ENCODE measurements around the gene WFDC5.
"Not testable (repeated sequence)": the region's sequence is repeated elsewhere in the genome, so short reads cannot be mapped to it uniquely, and the experiment has no call there.

WFDC5 gene

GRCh38 chr20:45066372-45066771, 48.6 kb downstream of the WFDC5 start:
- H3K36me3 ChIP-seq (ENCODE audit: low read length), result peaks cover 53% of the 10 kb centered on the region
- no peak overlapping the region for H2AFZ ChIP-seq (ENCODE audit: low read depth, low read length, severe bottlenecking)
- H3K79me2 ChIP-seq (ENCODE audit: insufficient read depth, low read length), result peaks cover 86% of the 10 kb centered on the region
- no peak overlapping the region for H3K9ac ChIP-seq (ENCODE audit: low read length)
- no peak overlapping the region for H3K4me2 ChIP-seq (ENCODE audit: low read depth, low read length, poor library complexity, severe bottlenecking)
- H3K27me3 ChIP-seq (ENCODE audit: low read length), result no peaks in the 10 kb centered on the region
- H3K27ac ChIP-seq (ENCODE audit: low read depth, low read length), result no peak overlapping the region
- H3F3A ChIP-seq (ENCODE audit: insufficient read depth), result peaks cover 8% of the 10 kb centered on the region; the same call in 1 of the 2 replicates
- no peaks in the 10 kb centered on the region for H4K20me1 ChIP-seq (ENCODE audit: low read depth, low read length)
- H3K9me2 ChIP-seq (replicated peaks; ENCODE audit: insufficient read depth, low read length), result no peaks in the 10 kb centered on the region
- H3K4me3 ChIP-seq (ENCODE audit: insufficient read depth, low read length, poor library complexity, severe bottlenecking), result no peak overlapping the region
- TF ChIP-seq, protein P1, sequence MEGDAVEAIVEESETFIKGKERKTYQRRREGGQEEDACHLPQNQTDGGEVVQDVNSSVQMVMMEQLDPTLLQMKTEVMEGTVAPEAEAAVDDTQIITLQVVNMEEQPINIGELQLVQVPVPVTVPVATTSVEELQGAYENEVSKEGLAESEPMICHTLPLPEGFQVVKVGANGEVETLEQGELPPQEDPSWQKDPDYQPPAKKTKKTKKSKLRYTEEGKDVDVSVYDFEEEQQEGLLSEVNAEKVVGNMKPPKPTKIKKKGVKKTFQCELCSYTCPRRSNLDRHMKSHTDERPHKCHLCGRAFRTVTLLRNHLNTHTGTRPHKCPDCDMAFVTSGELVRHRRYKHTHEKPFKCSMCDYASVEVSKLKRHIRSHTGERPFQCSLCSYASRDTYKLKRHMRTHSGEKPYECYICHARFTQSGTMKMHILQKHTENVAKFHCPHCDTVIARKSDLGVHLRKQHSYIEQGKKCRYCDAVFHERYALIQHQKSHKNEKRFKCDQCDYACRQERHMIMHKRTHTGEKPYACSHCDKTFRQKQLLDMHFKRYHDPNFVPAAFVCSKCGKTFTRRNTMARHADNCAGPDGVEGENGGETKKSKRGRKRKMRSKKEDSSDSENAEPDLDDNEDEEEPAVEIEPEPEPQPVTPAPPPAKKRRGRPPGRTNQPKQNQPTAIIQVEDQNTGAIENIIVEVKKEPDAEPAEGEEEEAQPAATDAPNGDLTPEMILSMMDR (IDR thresholded peaks at IDR 0.05; ENCODE audit: insufficient read depth, low read length, poor library complexity, severe bottlenecking), result no peak
- TF ChIP-seq EZH2phosphoT487 (conservative IDR thresholded peaks at IDR 0.05; ENCODE audit: low read length), result no peak
- no peaks in the 10 kb centered on the region for H3K9me3 ChIP-seq (ENCODE audit: insufficient read depth, low read length)

DNA sequence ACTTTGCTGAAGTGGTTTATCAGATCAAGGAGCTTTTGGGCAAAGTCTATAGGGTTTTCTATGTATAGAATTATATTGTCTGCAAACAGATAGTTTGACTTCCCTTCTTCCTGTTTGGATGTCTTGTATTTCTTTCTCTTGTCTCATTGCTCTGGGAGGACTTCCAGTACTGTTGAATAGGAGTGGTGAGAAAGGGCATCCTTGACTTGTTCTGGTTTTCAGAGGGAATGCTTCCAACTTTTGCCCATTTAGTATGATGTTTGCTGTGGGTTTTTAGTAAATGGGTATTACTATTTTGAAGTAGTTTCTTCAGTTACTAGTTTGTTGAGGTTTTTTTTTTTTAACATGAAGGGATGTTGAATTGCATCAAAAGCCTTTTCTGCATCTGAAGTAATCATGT, 50.2 kb downstream of the WFDC5 start:
- Histone ChIP-seq H3K36me3 (ENCODE audit: low read length) (peaks cover 53% of the 10 kb centered on the region), H3K9ac (ENCODE audit: low read length) (no peak overlapping the region), H2AFZ (ENCODE audit: low read depth, low read length, severe bottlenecking) (no peak overlapping the region), H3K9me3 (ENCODE audit: insufficient read depth, low read length) (no peaks in the 10 kb centered on the region), H3K27ac (ENCODE audit: low read depth, low read length) (peak overlapping the region; percentile 61), H3K9me2 (replicated peaks; ENCODE audit: insufficient read depth, low read length) (no peaks in the 10 kb centered on the region), H4K20me1 (ENCODE audit: low read depth, low read length) (no peaks in the 10 kb centered on the region), H3K27me3 (ENCODE audit: low read length) (no peaks in the 10 kb centered on the region), H3K79me2 (ENCODE audit: insufficient read depth, low read length) (peaks cover 82% of the 10 kb centered on the region), H3K4me3 (ENCODE audit: insufficient read depth, low read length, poor library complexity, severe bottlenecking) (no peak overlapping the region), H3F3A (ENCODE audit: insufficient read depth) (peaks cover 22% of the 10 kb centered on the region), H3K4me2 (ENCODE audit: low read depth, low read length, poor library complexity, severe bottlenecking) (peak overlapping the region; percentile 66)
- TF ChIP-seq EZH2phosphoT487 (conservative IDR thresholded peaks at IDR 0.05; ENCODE audit: low read length), result no peak
- TF ChIP-seq, protein P1 (IDR thresholded peaks at IDR 0.05; ENCODE audit: insufficient read depth, low read length, poor library complexity, severe bottlenecking), result no peak

GRCh38 chr20:45063107-45063506, 51.9 kb downstream of the WFDC5 start:
- not testable (repeated sequence) for H3K9ac ChIP-seq (ENCODE audit: low read length); H2AFZ ChIP-seq (ENCODE audit: low read depth, low read length, severe bottlenecking); H3K9me3 ChIP-seq (ENCODE audit: insufficient read depth, low read length); H4K20me1 ChIP-seq (ENCODE audit: low read depth, low read length); H3K27me3 ChIP-seq (ENCODE audit: low read length); H3K9me2 ChIP-seq (replicated peaks; ENCODE audit: insufficient read depth, low read length)
- H3K79me2 ChIP-seq (ENCODE audit: insufficient read depth, low read length), result peaks cover 65% of the 10 kb centered on the region
- H3K27ac ChIP-seq (ENCODE audit: low read depth, low read length), result peak overlapping the region; percentile 93
- H3K4me3 ChIP-seq (ENCODE audit: insufficient read depth, low read length, poor library complexity, severe bottlenecking), result peak overlapping the region; percentile 40
- peaks cover 39% of the 10 kb centered on the region for H3F3A ChIP-seq (ENCODE audit: insufficient read depth)
- H3K4me2 ChIP-seq (ENCODE audit: low read depth, low read length, poor library complexity, severe bottlenecking), result peak overlapping the region; percentile 66
- peaks cover 48% of the 10 kb centered on the region for H3K36me3 ChIP-seq (ENCODE audit: low read length)

DNA sequence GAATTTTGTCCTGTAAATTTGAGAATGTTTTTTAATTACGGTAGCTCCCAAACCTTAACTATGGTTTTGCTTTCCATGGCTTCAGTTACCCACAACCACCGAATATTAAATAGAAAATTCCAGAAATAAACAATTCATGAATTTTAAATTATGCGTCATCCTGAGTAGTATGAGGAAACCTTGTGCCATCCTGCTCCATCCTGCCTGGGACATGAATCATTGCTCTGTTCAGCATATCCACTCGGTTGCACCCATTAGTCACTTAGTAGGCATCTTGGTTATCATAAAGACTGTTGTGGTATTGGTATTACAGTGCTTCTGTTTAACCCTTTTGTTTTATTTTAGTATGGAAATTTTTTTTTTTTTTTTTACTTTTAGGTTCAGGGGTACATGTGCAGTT, 53.7 kb downstream of the WFDC5 start:
- Histone ChIP-seq H3K4me3 (ENCODE audit: insufficient read depth, low read length, poor library complexity, severe bottlenecking) (no peak overlapping the region), H3F3A (ENCODE audit: insufficient read depth) (peaks cover 48% of the 10 kb centered on the region), H3K79me2 (ENCODE audit: insufficient read depth, low read length) (peaks cover 54% of the 10 kb centered on the region), H3K4me2 (ENCODE audit: low read depth, low read length, poor library complexity, severe bottlenecking) (no peak overlapping the region), H3K36me3 (ENCODE audit: low read length) (peaks cover 42% of the 10 kb centered on the region), H3K27me3 (ENCODE audit: low read length) (no peaks in the 10 kb centered on the region), H4K20me1 (ENCODE audit: low read depth, low read length) (no peaks in the 10 kb centered on the region), H3K27ac (ENCODE audit: low read depth, low read length) (peak overlapping the region; percentile 67), H3K9ac (ENCODE audit: low read length) (no peak overlapping the region), H2AFZ (ENCODE audit: low read depth, low read length, severe bottlenecking) (no peak overlapping the region), H3K9me2 (replicated peaks; ENCODE audit: insufficient read depth, low read length) (no peaks in the 10 kb centered on the region), H3K9me3 (ENCODE audit: insufficient read depth, low read length) (no peaks in the 10 kb centered on the region)
- TF ChIP-seq EZH2phosphoT487 (conservative IDR thresholded peaks at IDR 0.05; ENCODE audit: low read length), result no peak
- TF ChIP-seq, protein P1 (IDR thresholded peaks at IDR 0.05; ENCODE audit: insufficient read depth, low read length, poor library complexity, severe bottlenecking), result no peak

All from SU-DHL-6 (cell line).